ENCODE data around the gene TBCD. TPM values are rescaled to one million over a fixed set of nuclear protein-coding genes. Genes with fewer than 3 reads are reported as not detected.

TBCD gene
- total RNA-seq, 1 donor from 2014 or later = 118 TPM

DNA sequence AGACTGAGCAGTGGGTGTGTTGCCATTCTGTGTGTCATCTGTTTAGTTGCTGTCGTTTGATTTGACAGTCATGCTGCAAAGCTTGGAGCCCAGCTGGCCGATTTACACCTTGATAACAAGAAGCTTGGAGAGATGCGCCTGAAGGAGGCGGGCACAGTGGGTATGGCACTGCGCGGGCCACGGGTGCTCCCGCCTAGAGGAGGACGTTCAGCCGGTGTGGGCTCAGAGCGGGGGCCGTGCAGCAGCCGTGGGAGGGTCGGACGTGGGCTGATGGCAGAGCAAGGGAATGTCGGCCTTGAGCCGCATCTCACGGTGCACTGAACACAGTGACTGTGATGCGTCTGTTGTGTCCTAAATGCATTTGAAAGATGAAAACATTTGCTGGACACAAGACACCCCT is 31.7 kb upstream of the TBCD start:
- peaks cover 5% of the 10 kb centered on the region for H3K9me3 Mint-ChIP-seq (ENCODE audit: unreplicated experiment)
- peaks cover 5% of the 10 kb centered on the region for H3K27me3 Mint-ChIP-seq (ENCODE audit: unreplicated experiment)
- TF ChIP-seq, protein P1, sequence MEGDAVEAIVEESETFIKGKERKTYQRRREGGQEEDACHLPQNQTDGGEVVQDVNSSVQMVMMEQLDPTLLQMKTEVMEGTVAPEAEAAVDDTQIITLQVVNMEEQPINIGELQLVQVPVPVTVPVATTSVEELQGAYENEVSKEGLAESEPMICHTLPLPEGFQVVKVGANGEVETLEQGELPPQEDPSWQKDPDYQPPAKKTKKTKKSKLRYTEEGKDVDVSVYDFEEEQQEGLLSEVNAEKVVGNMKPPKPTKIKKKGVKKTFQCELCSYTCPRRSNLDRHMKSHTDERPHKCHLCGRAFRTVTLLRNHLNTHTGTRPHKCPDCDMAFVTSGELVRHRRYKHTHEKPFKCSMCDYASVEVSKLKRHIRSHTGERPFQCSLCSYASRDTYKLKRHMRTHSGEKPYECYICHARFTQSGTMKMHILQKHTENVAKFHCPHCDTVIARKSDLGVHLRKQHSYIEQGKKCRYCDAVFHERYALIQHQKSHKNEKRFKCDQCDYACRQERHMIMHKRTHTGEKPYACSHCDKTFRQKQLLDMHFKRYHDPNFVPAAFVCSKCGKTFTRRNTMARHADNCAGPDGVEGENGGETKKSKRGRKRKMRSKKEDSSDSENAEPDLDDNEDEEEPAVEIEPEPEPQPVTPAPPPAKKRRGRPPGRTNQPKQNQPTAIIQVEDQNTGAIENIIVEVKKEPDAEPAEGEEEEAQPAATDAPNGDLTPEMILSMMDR (IDR thresholded peaks at IDR 0.05; ENCODE audit: partially characterized antibody, unreplicated experiment) = no peak
- H3K27ac Mint-ChIP-seq (ENCODE audit: unreplicated experiment) = no peak overlapping the region
- DNase-seq = no peak
- H3K4me1 Mint-ChIP-seq (ENCODE audit: low read depth, unreplicated experiment) = peaks cover 7% of the 10 kb centered on the region
- H3K36me3 Mint-ChIP-seq (ENCODE audit: unreplicated experiment) = no peaks in the 10 kb centered on the region
- no peak overlapping the region for H3K4me3 Mint-ChIP-seq (ENCODE audit: unreplicated experiment)

DNA sequence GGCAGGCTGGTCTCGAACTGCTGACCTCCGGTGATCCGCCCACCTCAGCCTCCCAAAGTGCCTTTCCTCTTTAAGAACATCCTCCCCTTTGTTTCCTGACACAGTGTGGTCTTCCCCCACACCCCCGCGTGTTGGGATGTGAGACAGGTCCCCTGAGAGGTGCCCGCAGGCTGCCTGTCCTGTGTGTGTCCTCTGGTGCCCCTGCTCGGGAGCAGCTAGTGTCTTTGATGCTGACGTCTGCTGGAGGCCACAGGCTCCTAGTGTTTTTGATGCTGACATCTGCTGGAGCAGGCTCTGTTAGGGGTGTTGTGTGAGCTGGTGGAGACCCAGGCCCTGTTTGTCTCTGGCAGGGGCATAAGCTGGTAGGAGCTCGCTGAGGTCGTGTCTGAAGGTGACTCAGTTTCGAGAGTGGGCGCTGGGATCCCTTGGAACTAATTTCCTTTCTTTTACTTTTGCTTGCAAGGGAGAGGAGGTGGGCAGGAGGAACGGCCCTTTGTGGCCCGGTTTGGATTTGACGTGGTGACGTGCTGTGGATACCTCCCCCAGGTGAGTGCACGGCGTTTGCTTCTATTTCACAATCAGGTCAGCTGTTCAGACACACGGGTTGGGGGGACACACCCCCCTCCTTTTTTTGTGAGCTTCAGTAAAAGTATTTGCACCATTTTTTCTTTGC is 29.4 kb upstream of the TBCD start:
- Mint-ChIP-seq H3K27me3 (ENCODE audit: unreplicated experiment) (peaks cover 5% of the 10 kb centered on the region), H3K4me3 (ENCODE audit: unreplicated experiment) (no peak overlapping the region), H3K9me3 (ENCODE audit: unreplicated experiment) (peaks cover 5% of the 10 kb centered on the region), H3K4me1 (ENCODE audit: low read depth, unreplicated experiment) (peaks cover 6% of the 10 kb centered on the region), H3K36me3 (ENCODE audit: unreplicated experiment) (no peaks in the 10 kb centered on the region), H3K27ac (ENCODE audit: unreplicated experiment) (no peak overlapping the region)
- no peak for DNase-seq
- TF ChIP-seq, protein P1 (IDR thresholded peaks at IDR 0.05; ENCODE audit: partially characterized antibody, unreplicated experiment) = no peak

DNA sequence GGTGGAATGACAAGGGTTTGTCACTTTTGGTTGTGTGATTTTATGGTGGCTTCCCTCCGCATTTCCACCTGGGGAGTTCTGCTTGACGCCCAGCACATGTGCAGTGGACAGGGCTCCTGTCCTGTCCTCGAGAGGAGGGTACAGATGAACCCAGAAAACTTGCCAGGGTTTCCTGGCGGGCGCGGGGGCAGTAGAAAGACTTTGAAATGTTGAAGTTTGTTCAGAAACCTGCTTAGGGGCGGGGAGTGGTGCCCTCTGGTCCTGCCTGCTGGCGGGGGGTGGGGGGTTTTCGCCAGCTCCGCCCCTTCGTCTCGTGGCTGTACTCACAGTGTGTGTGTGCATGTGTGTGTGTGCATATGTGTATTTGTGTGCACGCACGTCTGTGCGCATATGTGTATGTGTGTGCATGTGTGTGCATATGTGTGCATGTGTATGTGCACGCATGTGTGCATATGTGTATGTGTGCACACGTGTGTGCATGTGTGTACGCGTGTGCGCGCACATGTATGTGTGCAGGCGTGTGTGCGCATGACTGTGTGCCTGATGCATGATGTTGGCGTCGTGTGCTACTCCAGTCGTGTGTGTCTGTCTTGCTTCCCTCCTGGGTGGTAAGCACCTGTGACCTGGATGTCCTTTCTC is 28.6 kb upstream of the TBCD start:
- TF ChIP-seq, protein P1 (IDR thresholded peaks at IDR 0.05; ENCODE audit: partially characterized antibody, unreplicated experiment) = no peak
- H3K4me1 Mint-ChIP-seq (ENCODE audit: low read depth, unreplicated experiment) = no peaks in the 10 kb centered on the region
- no peaks in the 10 kb centered on the region for H3K36me3 Mint-ChIP-seq (ENCODE audit: unreplicated experiment)
- DNase-seq = no peak
- peaks cover 1% of the 10 kb centered on the region for H3K9me3 Mint-ChIP-seq (ENCODE audit: unreplicated experiment)
- H3K4me3 Mint-ChIP-seq (ENCODE audit: unreplicated experiment) = no peak overlapping the region
- H3K27me3 Mint-ChIP-seq (ENCODE audit: unreplicated experiment) = no peaks in the 10 kb centered on the region
- H3K27ac Mint-ChIP-seq (ENCODE audit: unreplicated experiment) = no peak overlapping the region

- Mint-ChIP-seq H3K27me3 (ENCODE audit: unreplicated experiment) (peaks cover 3% of the 10 kb centered on the region), H3K9me3 (ENCODE audit: unreplicated experiment) (peaks cover 1% of the 10 kb centered on the region), H3K36me3 (ENCODE audit: unreplicated experiment) (no peaks in the 10 kb centered on the region), H3K27ac (ENCODE audit: unreplicated experiment) (no peak overlapping the region), H3K4me3 (ENCODE audit: unreplicated experiment) (no peak overlapping the region), H3K4me1 (ENCODE audit: low read depth, unreplicated experiment) (no peaks in the 10 kb centered on the region)
- TF ChIP-seq, protein P1 (IDR thresholded peaks at IDR 0.05; ENCODE audit: partially characterized antibody, unreplicated experiment) = no peak
- DNase-seq = no peak
Measured at GRCh38 chr17:82726427-82726826, 25.4 kb upstream of the TBCD start.

All from glutamatergic neuron (in vitro differentiated cells).